Activated CD8-positive, alpha-beta T cell treated with anti-CD3 and anti-CD28 coated beads, Interleukin-2, amount 10 ng/mL, durations not matched to agents 7 days and 5 days (primary cell): ENCODE measurements around the gene ANKRA2. TPM values are rescaled to one million over a fixed set of nuclear protein-coding genes. Genes with fewer than 3 reads are reported as not detected.

Experiments used
- ATAC-seq: fragments of 150-1000 bp; cut with Tn5 transposase; one replicate; pipeline ENCODE4 v1.10.0; 2021; ENCODE audit warnings: moderate library complexity
- CTCF ChIA-PET: fragments of 350-600 bp; sonication (Branson Sonifier 250); formaldehyde crosslinking; loops from one replicate; lab custom pipeline; 2021; ENCODE audit warnings: antibody characterized with exemption; lab: Charles Lee
- POLR2A ChIA-PET: fragments of 350-600 bp; sonication (Branson Sonifier 250); formaldehyde crosslinking; loops from one replicate; lab custom pipeline; 2021; ENCODE audit warnings: antibody characterized with exemption; lab: Charles Lee
- DNase-seq: peaks from one replicate; pipeline ENCODE4 v3.0.0-alpha.2; 2020
- H3K27ac Mint-ChIP-seq: one replicate; pipeline ENCODE4 v1.8.0; 2021; ENCODE audit warnings: mild to moderate bottlenecking, mixed read lengths
- H3K27me3 Mint-ChIP-seq: one replicate; pipeline ENCODE4 v1.8.0; 2021; ENCODE audit warnings: low read depth, mixed read lengths
- H3K36me3 Mint-ChIP-seq: one replicate; pipeline ENCODE4 v1.8.0; 2021; ENCODE audit warnings: low read depth, mixed read lengths
- H3K4me1 Mint-ChIP-seq: one replicate; pipeline ENCODE4 v1.8.0; 2021; ENCODE audit warnings: low read depth, mixed read lengths
- H3K4me3 Mint-ChIP-seq: one replicate; pipeline ENCODE4 v1.8.0; 2021; ENCODE audit warnings: mild to moderate bottlenecking, mixed read lengths
- H3K9me3 Mint-ChIP-seq: one replicate; pipeline ENCODE4 v1.8.0; 2022; ENCODE audit warnings: mixed read lengths; ENCODE audit not compliant: insufficient read depth
- total RNA-seq, 2 experiments: library from RNA; stranded (reverse); gene quantifications; one replicate each; pipeline ENCODE4 v1.2.3, GENCODE V29; 2021

ANKRA2 gene, protein sequence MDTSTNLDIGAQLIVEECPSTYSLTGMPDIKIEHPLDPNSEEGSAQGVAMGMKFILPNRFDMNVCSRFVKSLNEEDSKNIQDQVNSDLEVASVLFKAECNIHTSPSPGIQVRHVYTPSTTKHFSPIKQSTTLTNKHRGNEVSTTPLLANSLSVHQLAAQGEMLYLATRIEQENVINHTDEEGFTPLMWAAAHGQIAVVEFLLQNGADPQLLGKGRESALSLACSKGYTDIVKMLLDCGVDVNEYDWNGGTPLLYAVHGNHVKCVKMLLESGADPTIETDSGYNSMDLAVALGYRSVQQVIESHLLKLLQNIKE
- total RNA-seq = 10 to 100 TPM; 12.4 to 13.4 TPM

- Mint-ChIP-seq H3K27me3 (no peaks in the 10 kb centered on the region), H3K9me3 (no peaks in the 10 kb centered on the region), H3K36me3 (peaks cover 23% of the 10 kb centered on the region), H3K4me1 (peaks cover 41% of the 10 kb centered on the region), H3K27ac (peak within 1 kb of the TSS; percentile 99), H3K4me3 (peak within 1 kb of the TSS; percentile 91)
- ChIA-PET CTCF (interaction anchor here (0.9 to 3.3 kb wide), 3 partner anchors 26 to 47 kb away, joined by 3 to 14 read pairs (median 4); no protein-coding TSS in a partner anchor), POLR2A (interaction anchor here (0.8 to 2.7 kb wide), 5 partner anchors 12 to 67 kb away, joined by 3 to 20 read pairs (median 4); partner anchors contain the start of gene BTF3)
- ATAC-seq (peak; percentile 93), DNase-seq (peak; percentile 99)
These were observed at the start of gene ANKRA2, which contains the start of gene UTP15 for GRCh38 chr5:73565139-73565968. Gene ANKRA2, minus strand, starts transcription at chr5:73565639. Its CDS starts 2,758 bp downstream, at chr5:73562881. Gene UTP15, plus strand, starts transcription at chr5:73565743. Its CDS starts 1,602 bp downstream, at chr5:73567345.

- H3K4me3 Mint-ChIP-seq = no peak overlapping the region
- H3K27ac Mint-ChIP-seq = no peak overlapping the region
- no peaks in the 10 kb centered on the region for H3K27me3 Mint-ChIP-seq
- DNase-seq (no peak), ATAC-seq (no peak)
- H3K9me3 Mint-ChIP-seq = no peaks in the 10 kb centered on the region
- POLR2A ChIA-PET = no interaction called here
- H3K4me1 Mint-ChIP-seq = no peaks in the 10 kb centered on the region
- CTCF ChIA-PET = interaction anchor here (2.3 kb wide), 1 partner anchor 24 kb away, joined by 6 read pairs; no protein-coding TSS in a partner anchor
- no peaks in the 10 kb centered on the region for H3K36me3 Mint-ChIP-seq
These were observed 49.6 kb upstream of the ANKRA2 start for GRCh38 chr5:73615085-73615484.

DNA sequence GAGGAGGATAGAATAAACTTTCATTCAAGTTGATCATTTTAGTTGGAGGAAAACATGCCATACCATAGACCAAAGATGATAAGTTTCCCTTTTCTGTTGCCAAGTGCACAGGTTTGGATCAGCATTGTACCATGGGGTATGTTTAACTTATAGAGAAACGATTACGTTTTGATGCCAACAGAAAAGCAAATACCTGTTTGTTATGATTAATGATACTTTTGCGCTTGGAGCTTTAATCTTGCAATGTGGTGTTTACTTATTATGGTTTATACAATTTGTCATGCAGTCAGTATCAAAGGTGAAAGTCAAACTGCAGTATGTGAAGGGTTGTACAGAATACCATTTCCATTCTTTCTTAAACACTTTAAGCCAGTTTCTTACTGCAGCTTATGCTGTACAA lies 47.4 kb upstream of the ANKRA2 start:
- DNase-seq (no peak), ATAC-seq (no peak)
- H3K36me3 Mint-ChIP-seq = no peaks in the 10 kb centered on the region
- CTCF ChIA-PET = no interaction called here
- no peak overlapping the region for H3K4me3 Mint-ChIP-seq
- no peaks in the 10 kb centered on the region for H3K9me3 Mint-ChIP-seq
- POLR2A ChIA-PET = no interaction called here
- H3K4me1 Mint-ChIP-seq = no peaks in the 10 kb centered on the region
- no peak overlapping the region for H3K27ac Mint-ChIP-seq
- H3K27me3 Mint-ChIP-seq = no peaks in the 10 kb centered on the region

GRCh38 chr5:73607228-73607627 lies 41.8 kb upstream of the ANKRA2 start:
- ATAC-seq (no peak), DNase-seq (no peak)
- H3K4me3 Mint-ChIP-seq = no peak overlapping the region
- ChIA-PET POLR2A (interaction anchor here (0.7 kb wide), 1 partner anchor 537 kb away, joined by 3 read pairs; no protein-coding TSS in a partner anchor), CTCF (interaction anchor here (0.6 to 1.3 kb wide), 2 partner anchors 10 to 16 kb away, joined by 3 to 4 read pairs; no protein-coding TSS in a partner anchor)
- no peaks in the 10 kb centered on the region for H3K4me1 Mint-ChIP-seq
- peaks cover 10% of the 10 kb centered on the region for H3K27me3 Mint-ChIP-seq
- no peaks in the 10 kb centered on the region for H3K36me3 Mint-ChIP-seq
- peaks cover under 1% of the 10 kb centered on the region for H3K9me3 Mint-ChIP-seq
- H3K27ac Mint-ChIP-seq = no peak overlapping the region

DNA sequence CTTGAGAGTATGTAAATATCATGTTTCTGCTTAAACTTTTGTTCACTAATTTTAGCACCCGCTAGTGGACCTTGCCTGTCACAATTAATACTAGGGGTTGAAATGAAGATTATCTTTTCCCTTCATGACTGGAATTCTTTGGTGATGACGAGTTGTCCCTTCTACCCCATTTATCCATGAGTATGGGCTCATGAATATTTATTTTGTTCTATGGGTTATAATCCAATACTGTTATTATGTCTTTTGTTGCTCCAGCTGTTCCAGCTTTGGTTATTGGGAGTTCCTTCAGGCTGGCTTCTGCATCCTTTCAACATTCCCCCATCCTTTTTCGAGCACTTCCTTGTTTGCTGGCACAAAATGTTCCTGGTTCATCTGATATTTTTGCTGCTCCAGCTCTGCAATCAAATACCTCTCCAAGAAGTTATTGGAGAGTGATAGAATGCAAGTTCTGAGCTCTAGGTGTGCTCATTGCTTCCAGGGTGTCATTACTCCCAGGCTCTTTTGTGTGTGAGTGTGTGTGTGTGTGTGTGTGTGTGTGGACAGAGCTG lies 40.8 kb upstream of the ANKRA2 start:
- Mint-ChIP-seq H3K9me3 (peaks cover 7% of the 10 kb centered on the region), H3K4me3 (no peak overlapping the region), H3K4me1 (no peaks in the 10 kb centered on the region), H3K36me3 (no peaks in the 10 kb centered on the region), H3K27ac (no peak overlapping the region), H3K27me3 (peaks cover 10% of the 10 kb centered on the region)
- POLR2A ChIA-PET = no interaction called here
- ATAC-seq (no peak), DNase-seq (no peak)
- CTCF ChIA-PET = interaction anchor here (1.3 kb wide), 1 partner anchor 9 kb away, joined by 4 read pairs; no protein-coding TSS in a partner anchor

DNA sequence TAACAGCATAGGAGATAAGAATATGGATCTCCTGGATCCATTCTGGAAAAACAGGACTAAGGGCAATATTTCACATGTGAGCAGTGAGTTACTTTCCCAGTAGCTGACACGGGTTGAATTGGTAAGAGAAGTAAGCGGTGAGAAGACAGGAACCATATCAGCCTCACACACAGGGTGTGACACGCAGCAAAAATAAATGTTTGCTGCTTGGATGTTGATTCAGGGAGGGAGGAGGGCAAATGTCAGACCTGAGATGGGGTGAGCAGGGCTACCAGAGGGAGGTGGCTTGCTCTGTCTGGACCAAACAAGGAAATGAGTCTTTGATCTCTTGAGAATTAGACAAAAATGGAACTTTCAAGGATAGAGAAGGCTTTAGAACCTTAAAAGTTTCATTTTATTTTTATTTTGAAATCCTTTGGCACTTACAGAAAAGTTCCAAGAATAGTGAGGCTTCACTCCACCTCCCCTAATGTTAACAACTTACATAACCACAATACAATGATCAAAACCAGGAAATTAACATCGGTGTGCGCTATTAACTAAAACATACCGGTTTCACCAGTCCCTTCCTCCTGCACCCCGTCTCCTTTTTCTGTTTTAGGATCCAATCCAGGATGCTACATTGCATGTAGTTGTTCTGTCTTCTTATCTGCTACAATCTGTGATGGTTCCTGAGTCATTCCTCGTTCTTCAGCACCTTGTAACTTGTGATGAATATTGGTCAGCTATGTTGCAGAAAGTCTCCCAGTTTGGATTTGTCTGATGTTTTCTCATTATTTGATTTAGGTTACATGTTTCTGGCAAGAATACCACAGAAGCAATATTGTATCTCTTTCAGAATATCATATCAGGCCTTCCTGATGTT lies 40.0 kb upstream of the ANKRA2 start:
- ATAC-seq (no peak), DNase-seq (no peak)
- CTCF ChIA-PET = no interaction called here
- Mint-ChIP-seq H3K36me3 (no peaks in the 10 kb centered on the region), H3K4me1 (no peaks in the 10 kb centered on the region), H3K9me3 (peaks cover 7% of the 10 kb centered on the region), H3K27ac (no peak overlapping the region), H3K4me3 (no peak overlapping the region), H3K27me3 (peaks cover 10% of the 10 kb centered on the region)
- POLR2A ChIA-PET = no interaction called here

GRCh38 chr5:73603998-73604397 lies 38.6 kb upstream of the ANKRA2 start:
- no peaks in the 10 kb centered on the region for H3K4me1 Mint-ChIP-seq
- DNase-seq = no peak
- peaks cover 15% of the 10 kb centered on the region for H3K27me3 Mint-ChIP-seq
- no peak for ATAC-seq
- H3K27ac Mint-ChIP-seq = no peak overlapping the region
- no peak overlapping the region for H3K4me3 Mint-ChIP-seq
- no peaks in the 10 kb centered on the region for H3K36me3 Mint-ChIP-seq
- H3K9me3 Mint-ChIP-seq = peaks cover 7% of the 10 kb centered on the region
- CTCF ChIA-PET = interaction anchor here (0.7 to 1.5 kb wide), 4 partner anchors 12 to 90 kb away, joined by 3 to 4 read pairs (median 3); no protein-coding TSS in a partner anchor
- POLR2A ChIA-PET = no interaction called here

DNA sequence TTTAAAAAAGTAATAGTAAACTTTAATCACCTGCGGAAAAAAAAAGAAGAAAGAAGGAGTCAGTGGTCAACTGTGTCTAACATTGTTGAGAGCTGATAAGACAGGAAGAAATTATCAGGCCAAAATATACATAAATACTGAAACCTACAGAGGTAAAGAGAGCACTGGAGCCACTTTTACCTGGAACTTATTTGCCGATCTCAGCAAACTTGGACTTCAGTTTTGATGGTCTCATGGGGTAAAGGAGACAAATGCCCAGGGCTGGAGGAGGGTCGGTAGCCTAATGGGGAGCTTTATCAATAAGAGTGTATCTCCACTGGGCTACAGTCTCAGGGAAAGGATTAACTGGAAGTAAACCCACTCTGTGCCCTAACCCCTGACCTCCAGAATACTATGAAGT lies 33.9 kb upstream of the ANKRA2 start:
- peaks cover 11% of the 10 kb centered on the region for H3K27me3 Mint-ChIP-seq
- no peaks in the 10 kb centered on the region for H3K36me3 Mint-ChIP-seq
- ChIA-PET POLR2A (no interaction called here), CTCF (interaction anchor here (1.3 to 3.1 kb wide), 2 partner anchors 8 to 193 kb away, joined by 4 to 18 read pairs; no protein-coding TSS in a partner anchor)
- DNase-seq = no peak
- H3K4me3 Mint-ChIP-seq = no peak overlapping the region
- ATAC-seq = no peak
- no peak overlapping the region for H3K27ac Mint-ChIP-seq
- H3K4me1 Mint-ChIP-seq = no peaks in the 10 kb centered on the region
- H3K9me3 Mint-ChIP-seq = peaks cover 7% of the 10 kb centered on the region

DNA sequence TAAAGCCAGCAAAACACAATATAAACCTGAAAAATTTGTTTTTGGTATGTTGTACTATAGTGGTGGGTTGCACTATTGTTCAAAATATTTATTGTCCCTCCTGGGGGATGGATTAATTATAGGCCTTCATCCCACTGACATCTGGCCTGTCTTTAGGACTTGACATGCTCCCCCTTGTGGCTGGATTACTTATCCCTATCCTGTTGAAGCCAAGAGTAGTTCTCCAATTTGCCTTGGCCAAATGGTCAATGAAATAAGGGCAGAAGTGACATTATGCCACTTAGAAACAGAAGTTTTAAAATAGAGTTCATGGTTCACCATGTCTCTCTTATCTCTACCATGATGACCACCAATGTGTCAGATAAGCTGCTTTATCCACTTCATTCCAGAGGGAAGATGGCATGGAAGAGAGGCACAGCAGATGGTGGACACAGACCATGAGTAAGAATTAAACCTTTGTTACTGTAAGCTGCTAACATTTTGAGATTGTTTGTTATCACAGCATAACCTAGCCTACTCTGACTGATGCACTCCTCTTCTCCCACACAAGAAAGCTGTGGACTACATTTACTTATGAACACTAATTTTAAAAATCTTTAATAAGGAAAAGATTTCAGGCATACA lies 31.4 kb upstream of the ANKRA2 start:
- Mint-ChIP-seq H3K4me1 (no peaks in the 10 kb centered on the region), H3K27me3 (peaks cover 9% of the 10 kb centered on the region), H3K9me3 (peaks cover 2% of the 10 kb centered on the region), H3K4me3 (no peak overlapping the region), H3K27ac (no peak overlapping the region), H3K36me3 (no peaks in the 10 kb centered on the region)
- ATAC-seq (no peak), DNase-seq (peak; percentile 30)
- ChIA-PET CTCF (interaction anchor here (0.7 to 3.1 kb wide), 6 partner anchors 10 to 196 kb away, joined by 4 to 18 read pairs (median 4); no protein-coding TSS in a partner anchor), POLR2A (no interaction called here)

GRCh38 chr5:73592551-73592950 lies 27.1 kb upstream of the ANKRA2 start:
- Mint-ChIP-seq H3K36me3 (no peaks in the 10 kb centered on the region), H3K4me3 (no peak overlapping the region), H3K4me1 (no peaks in the 10 kb centered on the region), H3K27ac (no peak overlapping the region), H3K27me3 (peaks cover 2% of the 10 kb centered on the region), H3K9me3 (no peaks in the 10 kb centered on the region)
- DNase-seq (no peak), ATAC-seq (no peak)
- POLR2A ChIA-PET = no interaction called here
- CTCF ChIA-PET = interaction anchor here (0.7 to 7.9 kb wide), 3 partner anchors 11 to 201 kb away, joined by 3 to 138 read pairs (median 14); partner anchors contain the start of genes ANKRA2 and UTP15
